MM.1S (cell line): ENCODE results near the gene ZNF691.
"Not testable (repeated sequence)": the region's sequence is repeated elsewhere in the genome, so short reads cannot be mapped to it uniquely, and the experiment has no call there.

Experiments used
- DNase-seq: peaks from one replicate; pipeline ENCODE4 v3.0.0-alpha.2; 2015
- H2AFZ ChIP-seq: fragments of 300-600 bp; sonication (generic); 2 replicates; pipeline ENCODE4 v1.6.0; 2016; ENCODE audit warnings: antibody characterized with exemption, low read length
- H3F3A ChIP-seq: fragments of 300-600 bp; sonication (generic); 2 replicates; pipeline ENCODE4 v1.6.1; 2016; ENCODE audit warnings: mild to moderate bottlenecking, antibody characterized with exemption, low read length, moderate library complexity, mixed read lengths; ENCODE audit not compliant: insufficient read depth
- H3K27ac ChIP-seq: fragments of 300-600 bp; sonication (generic); 2 replicates; pipeline ENCODE4 v1.5.1; 2016; ENCODE audit warnings: mild to moderate bottlenecking, low read length
- H3K27me3 ChIP-seq: fragments of 300-600 bp; sonication (generic); replicated peaks from 2 replicates; pipeline ENCODE4 v1.6.0; 2016; ENCODE audit warnings: low read length; ENCODE audit not compliant: insufficient read depth
- H3K36me3 ChIP-seq: fragments of 300-600 bp; sonication (generic); replicated peaks from 2 replicates; pipeline ENCODE4 v1.6.1; 2016; ENCODE audit warnings: mild to moderate bottlenecking, low read length, mixed read lengths; ENCODE audit not compliant: insufficient read depth
- H3K4me1 ChIP-seq: fragments of 300-600 bp; sonication (generic); 2 replicates; pipeline ENCODE4 v1.6.1; 2016; ENCODE audit warnings: low read length, mixed read lengths
- H3K4me2 ChIP-seq: fragments of 300-600 bp; sonication (generic); 2 replicates; pipeline ENCODE4 v1.6.0; 2016; ENCODE audit warnings: low read depth, low read length
- H3K4me3 ChIP-seq: fragments of 300-600 bp; sonication (generic); 2 replicates; pipeline ENCODE4 v1.5.1; 2016; ENCODE audit warnings: low read length, mixed read lengths
- H3K79me2 ChIP-seq: fragments of 300-600 bp; sonication (generic); 2 replicates; pipeline ENCODE4 v1.6.1; 2016; ENCODE audit warnings: mixed run types, low read length, mixed read lengths
- H3K9ac ChIP-seq: fragments of 300-600 bp; sonication (generic); 2 replicates; pipeline ENCODE4 v1.6.1; 2016; ENCODE audit warnings: low read length, mixed read lengths
- H3K9me2 ChIP-seq: fragments of 300-600 bp; sonication (generic); replicated peaks from 2 replicates; pipeline ENCODE4 v1.6.1; 2016; ENCODE audit warnings: mild to moderate bottlenecking, low read length, mixed read lengths; ENCODE audit not compliant: insufficient read depth
- H3K9me3 ChIP-seq: fragments of 300-600 bp; sonication (generic); replicated peaks from 2 replicates; pipeline ENCODE4 v1.6.1; 2016; ENCODE audit warnings: mild to moderate bottlenecking, low read length, mixed read lengths; ENCODE audit not compliant: insufficient read depth
- H4K20me1 ChIP-seq: fragments of 300-600 bp; sonication (generic); 2 replicates; pipeline ENCODE4 v1.6.1; 2016; ENCODE audit warnings: mild to moderate bottlenecking, low read length, moderate library complexity, mixed read lengths; ENCODE audit not compliant: insufficient read depth
- EZH2 ChIP-seq: fragments of 300-600 bp; sonication (generic); optimal IDR thresholded peaks from 2 replicates; pipeline ENCODE3; 2017; ENCODE audit warnings: low read depth, mild to moderate bottlenecking, antibody characterized with exemption, low read length, mixed read lengths
- EZH2phosphoT487 ChIP-seq: fragments of 300-600 bp; sonication (generic); IDR thresholded peaks from 2 replicates; pipeline ENCODE4 v1.6.1; 2018; ENCODE audit warnings: antibody characterized with exemption, low read length
- TF ChIP-seq, protein P1 (sequence below): fragments of 300-600 bp; sonication (generic); IDR thresholded peaks from 2 replicates; pipeline ENCODE4 v1.5.1; 2016; ENCODE audit warnings: antibody characterized with exemption, low read length, mixed read lengths

The ZNF691 gene

DNA sequence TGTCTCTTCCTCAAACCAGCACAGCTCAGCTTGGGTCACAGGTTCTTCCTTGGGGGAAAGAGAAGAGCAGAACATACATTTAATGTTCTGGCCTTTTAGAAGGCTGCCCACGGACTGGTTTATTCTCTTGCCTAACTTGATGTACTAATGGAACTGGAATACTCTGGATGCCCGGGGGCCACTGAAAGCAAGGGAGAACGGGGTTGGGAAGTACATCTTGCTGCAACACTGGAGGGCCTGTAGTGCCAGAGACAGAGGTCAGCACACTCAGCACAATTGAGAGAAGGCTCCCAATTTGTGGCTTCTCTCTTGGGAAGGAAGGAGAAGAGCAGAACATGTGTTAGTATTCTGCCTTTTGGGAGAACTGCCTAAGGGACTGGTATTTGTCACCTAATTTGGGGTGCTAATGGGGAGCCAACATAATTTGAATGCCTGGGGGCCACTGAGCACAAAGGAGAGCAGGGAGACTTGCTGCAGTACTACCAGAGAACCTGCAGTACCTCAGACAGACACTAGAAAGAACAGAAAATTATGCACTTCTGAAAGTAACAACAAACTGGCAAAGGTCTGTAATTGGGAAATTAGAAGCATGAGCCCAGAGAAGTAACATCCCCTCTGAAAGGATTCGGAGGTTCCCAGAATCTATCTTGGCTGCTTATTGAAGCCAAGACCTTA, 14.1 kb downstream of the ZNF691 start:
- Histone ChIP-seq H2AFZ (no peak overlapping the region), H3K27me3 (no peaks in the 10 kb centered on the region), H3K4me1 (no peaks in the 10 kb centered on the region), H3K79me2 (no peaks in the 10 kb centered on the region), H3K36me3 (no peaks in the 10 kb centered on the region), H3F3A (no peaks in the 10 kb centered on the region), H4K20me1 (no peaks in the 10 kb centered on the region), H3K4me2 (no peak overlapping the region), H3K9ac (no peak overlapping the region), H3K9me2 (no peaks in the 10 kb centered on the region), H3K27ac (no peak overlapping the region), H3K9me3 (no peaks in the 10 kb centered on the region), H3K4me3 (no peak overlapping the region)
- no peak for TF ChIP-seq EZH2
- no peak for TF ChIP-seq EZH2phosphoT487
- TF ChIP-seq, protein P1, sequence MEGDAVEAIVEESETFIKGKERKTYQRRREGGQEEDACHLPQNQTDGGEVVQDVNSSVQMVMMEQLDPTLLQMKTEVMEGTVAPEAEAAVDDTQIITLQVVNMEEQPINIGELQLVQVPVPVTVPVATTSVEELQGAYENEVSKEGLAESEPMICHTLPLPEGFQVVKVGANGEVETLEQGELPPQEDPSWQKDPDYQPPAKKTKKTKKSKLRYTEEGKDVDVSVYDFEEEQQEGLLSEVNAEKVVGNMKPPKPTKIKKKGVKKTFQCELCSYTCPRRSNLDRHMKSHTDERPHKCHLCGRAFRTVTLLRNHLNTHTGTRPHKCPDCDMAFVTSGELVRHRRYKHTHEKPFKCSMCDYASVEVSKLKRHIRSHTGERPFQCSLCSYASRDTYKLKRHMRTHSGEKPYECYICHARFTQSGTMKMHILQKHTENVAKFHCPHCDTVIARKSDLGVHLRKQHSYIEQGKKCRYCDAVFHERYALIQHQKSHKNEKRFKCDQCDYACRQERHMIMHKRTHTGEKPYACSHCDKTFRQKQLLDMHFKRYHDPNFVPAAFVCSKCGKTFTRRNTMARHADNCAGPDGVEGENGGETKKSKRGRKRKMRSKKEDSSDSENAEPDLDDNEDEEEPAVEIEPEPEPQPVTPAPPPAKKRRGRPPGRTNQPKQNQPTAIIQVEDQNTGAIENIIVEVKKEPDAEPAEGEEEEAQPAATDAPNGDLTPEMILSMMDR, result no peak
- DNase-seq, result no peak

DNA sequence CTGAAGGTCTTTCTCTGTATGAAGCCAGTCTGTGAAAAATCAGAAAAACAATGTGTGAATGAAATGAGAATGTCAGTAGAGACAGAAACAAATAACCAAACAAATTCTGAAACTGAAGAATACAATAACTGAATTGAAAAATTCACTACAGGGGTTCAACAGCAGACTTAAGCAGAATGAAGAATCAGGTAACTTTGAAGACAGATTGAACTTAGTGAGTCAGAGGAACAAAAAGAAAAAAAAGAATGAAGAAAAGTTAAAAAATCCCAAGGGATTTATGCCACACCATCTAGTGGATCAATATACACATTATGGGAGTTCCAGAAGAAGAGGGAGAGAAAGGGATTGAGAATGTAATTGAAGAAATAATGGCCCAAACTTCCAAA, 14.6 kb downstream of the ZNF691 start:
- Histone ChIP-seq H4K20me1 (no peaks in the 10 kb centered on the region), H3K4me1 (no peaks in the 10 kb centered on the region), H3K27me3 (no peaks in the 10 kb centered on the region), H3K9me2 (no peaks in the 10 kb centered on the region), H3K79me2 (no peaks in the 10 kb centered on the region), H3K4me2 (no peak overlapping the region), H3F3A (no peaks in the 10 kb centered on the region), H3K4me3 (no peak overlapping the region), H3K27ac (no peak overlapping the region), H3K9me3 (no peaks in the 10 kb centered on the region), H3K36me3 (no peaks in the 10 kb centered on the region), H3K9ac (no peak overlapping the region), H2AFZ (no peak overlapping the region)
- TF ChIP-seq EZH2phosphoT487 (no peak), EZH2 (no peak)
- TF ChIP-seq, protein P1, result no peak
- DNase-seq, result no peak

DNA sequence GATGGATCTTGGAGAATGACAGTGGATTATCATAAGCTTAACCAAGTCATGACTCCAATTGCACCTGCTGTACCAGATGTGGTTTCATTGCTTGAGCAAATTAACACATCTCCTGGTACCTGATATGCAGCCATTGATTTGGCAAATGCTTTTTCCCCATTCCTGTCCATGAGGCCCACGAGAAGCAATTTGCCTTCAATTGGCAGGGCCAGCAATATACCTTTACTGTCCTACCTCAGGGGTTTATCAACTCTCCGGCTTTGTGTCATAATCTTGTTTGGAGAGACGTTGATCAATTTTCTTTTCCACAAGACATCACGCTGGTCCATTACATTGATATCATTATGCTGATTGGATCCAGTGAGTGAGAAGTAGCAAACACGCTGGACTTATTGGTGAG, 20.1 kb downstream of the ZNF691 start:
- Histone ChIP-seq H3K79me2 (no peaks in the 10 kb centered on the region), H3K36me3 (no peaks in the 10 kb centered on the region), H3K4me1 (no peaks in the 10 kb centered on the region), H2AFZ (no peak overlapping the region), H3K9ac (no peak overlapping the region), H3K4me3 (no peak overlapping the region), H3K27me3 (no peaks in the 10 kb centered on the region), H4K20me1 (no peaks in the 10 kb centered on the region), H3F3A (no peaks in the 10 kb centered on the region), H3K4me2 (no peak overlapping the region), H3K27ac (no peak overlapping the region), H3K9me2 (no peaks in the 10 kb centered on the region), H3K9me3 (no peaks in the 10 kb centered on the region)
- TF ChIP-seq EZH2phosphoT487, result no peak
- TF ChIP-seq, protein P1, result no peak
- no peak for TF ChIP-seq EZH2
- DNase-seq, result no peak

DNA sequence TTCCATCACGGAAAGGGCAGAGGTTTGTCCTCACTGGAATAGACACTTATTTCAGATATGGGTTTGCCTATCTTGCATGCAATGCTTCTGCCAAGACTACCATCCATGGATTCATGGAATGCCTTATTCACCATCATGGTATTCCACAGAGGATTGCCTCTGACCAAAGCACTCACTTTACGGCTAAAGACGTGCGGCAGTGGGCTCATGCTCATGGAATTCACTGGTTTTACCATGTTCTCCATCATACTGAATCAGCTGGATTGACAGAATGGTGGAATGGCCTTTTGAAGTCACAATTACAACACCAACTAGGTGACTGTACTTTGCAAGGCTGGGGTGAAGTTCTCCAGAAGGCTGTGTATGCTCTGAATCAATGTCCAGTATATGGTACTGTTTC, 22.1 kb downstream of the ZNF691 start:
- H3K79me2 ChIP-seq, H3K36me3 ChIP-seq, H3F3A ChIP-seq, H3K9me3 ChIP-seq, H3K4me1 ChIP-seq, H3K27ac ChIP-seq, H3K4me2 ChIP-seq, H2AFZ ChIP-seq, H4K20me1 ChIP-seq, H3K27me3 ChIP-seq, H3K9ac ChIP-seq, H3K4me3 ChIP-seq, DNase-seq, H3K9me2 ChIP-seq: not testable (repeated sequence)

DNA sequence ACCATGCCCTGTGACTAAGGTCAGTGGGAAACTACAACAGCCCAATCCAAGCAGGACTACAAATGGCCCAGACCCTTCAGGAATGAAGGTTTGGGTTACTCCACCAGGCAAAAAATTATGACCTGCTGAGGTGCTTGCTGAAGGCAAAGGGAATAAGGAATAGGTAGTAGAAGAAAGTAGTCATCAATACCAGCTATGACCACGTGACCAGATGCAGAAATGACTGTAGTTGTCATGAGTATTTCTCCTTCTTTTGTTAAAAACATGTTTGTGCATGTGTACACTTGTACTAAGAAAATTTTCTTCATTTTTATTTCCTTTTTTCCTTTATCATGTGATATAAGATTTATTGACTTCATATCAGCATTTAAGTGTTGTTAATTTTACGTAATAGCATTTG, 22.8 kb downstream of the ZNF691 start:
- DNase-seq, H3F3A ChIP-seq, H3K9ac ChIP-seq, H3K27ac ChIP-seq, H3K9me3 ChIP-seq, H3K4me2 ChIP-seq, H3K79me2 ChIP-seq, H3K9me2 ChIP-seq, H3K4me3 ChIP-seq, H3K36me3 ChIP-seq, H3K4me1 ChIP-seq, H3K27me3 ChIP-seq, H2AFZ ChIP-seq, H4K20me1 ChIP-seq: not testable (repeated sequence)

DNA sequence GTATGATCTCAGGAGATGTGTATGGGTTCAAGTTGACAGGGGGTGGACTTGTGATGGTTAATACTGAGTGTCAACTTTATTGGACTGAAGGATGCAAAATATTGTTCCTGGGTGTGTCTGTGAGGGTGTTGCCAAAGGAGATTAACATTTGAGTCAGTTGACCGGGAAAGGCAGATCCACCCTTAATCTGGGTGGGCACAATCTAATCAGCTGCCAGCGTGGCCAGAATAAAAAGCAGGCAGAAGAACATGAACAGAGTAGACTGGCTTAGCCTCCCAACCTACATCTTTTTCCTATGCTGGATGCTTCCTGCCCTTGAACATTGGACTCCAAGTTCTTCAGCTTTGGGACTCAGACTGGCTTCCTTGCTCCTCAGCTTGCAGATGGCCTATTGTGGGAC, 23.3 kb downstream of the ZNF691 start:
- H3K4me1 ChIP-seq, H3K9me2 ChIP-seq, H3K36me3 ChIP-seq, H4K20me1 ChIP-seq, H3K79me2 ChIP-seq, H3K9ac ChIP-seq, DNase-seq, H3K4me3 ChIP-seq, H3K27me3 ChIP-seq, H3F3A ChIP-seq, H2AFZ ChIP-seq, H3K27ac ChIP-seq, H3K4me2 ChIP-seq, H3K9me3 ChIP-seq: not testable (repeated sequence)
